GM12891 (cell line): ENCODE measurements around the gene ADARB1.

Experiments used
- POLR2A ChIP-seq: IDR thresholded peaks from 2 replicates; pipeline ENCODE4 v1.6.1; 2011; ENCODE audit warnings: low read depth, low read length, control low read depth
- TAF1 ChIP-seq: IDR thresholded peaks from 2 replicates; pipeline ENCODE4 v1.6.1; 2011; ENCODE audit warnings: low read depth, low read length, control low read depth

- TF ChIP-seq POLR2A (no peak), TAF1 (no peak)
These were observed 140.8 kb downstream of the ADARB1 start for GRCh38 chr21:45215213-45215612.
